Muscle layer of duodenum (tissue), 2 donors: Measurements from ENCODE around the gene KANSL1.

Experiments used
- H3K27ac ChIP-seq: one replicate; pipeline ENCODE4 v1.7.0; 2013; ENCODE audit warnings: mild to moderate bottlenecking, low read length
- H3K27me3 ChIP-seq: one replicate; pipeline ENCODE4 v1.7.0; 2013; ENCODE audit warnings: low read depth, mild to moderate bottlenecking, control low read depth, low read length
- H3K36me3 ChIP-seq, 2 donors: one replicate each; pipeline ENCODE4 v1.7.0; 2013; ENCODE audit warnings: low read length in 2 of 2, control low read depth in 1 of 2, mild to moderate bottlenecking in 1 of 2; ENCODE audit not compliant: insufficient read depth in 2 of 2, control insufficient read depth in 1 of 2
- H3K4me1 ChIP-seq, 2 donors: one replicate each; pipeline ENCODE4 v1.7.0; 2013; ENCODE audit warnings: low read length in 2 of 2, mild to moderate bottlenecking in 2 of 2, control low read depth in 1 of 2, moderate library complexity in 1 of 2; ENCODE audit not compliant: insufficient read depth in 2 of 2, control insufficient read depth in 1 of 2
- H3K4me3 ChIP-seq, 2 donors: one replicate each; pipeline ENCODE4 v1.7.0; 2013; ENCODE audit warnings: low read length in 2 of 2, low read depth in 1 of 2, mild to moderate bottlenecking in 1 of 2
- H3K9me3 ChIP-seq, 2 donors: one replicate each; pipeline ENCODE4 v1.7.0; 2013; ENCODE audit warnings: low read length in 2 of 2, control low read depth in 1 of 2, mild to moderate bottlenecking in 1 of 2; ENCODE audit not compliant: control insufficient read depth in 1 of 2
- donor health status: healthy.

Gene KANSL1

GRCh38 chr17:46044286-46044928 lies 148.8 kb downstream of the KANSL1 start:
- Histone ChIP-seq H3K27ac (peak overlapping the region; percentile 62), H3K27me3 (no peaks in the 10 kb centered on the region), H3K9me3 (no peaks in the 10 kb centered on the region), H3K36me3 (peaks cover 24 to 26% of the 10 kb centered on the region in 2 donors), H3K4me1 (peaks cover 16 to 18% of the 10 kb centered on the region in 2 donors), H3K4me3 (no peak overlapping the region)

GRCh38 chr17:46043606-46044005 lies 149.6 kb downstream of the KANSL1 start:
- Histone ChIP-seq H3K36me3 (peaks cover 30 to 32% of the 10 kb centered on the region in 2 donors), H3K27ac (peak overlapping the region; percentile 62), H3K4me3 (no peak overlapping the region), H3K4me1 (peaks cover 18 to 21% of the 10 kb centered on the region in 2 donors), H3K9me3 (no peaks in the 10 kb centered on the region), H3K27me3 (no peaks in the 10 kb centered on the region)

- Histone ChIP-seq H3K4me3 (no peak overlapping the region), H3K4me1 (peaks cover 18 to 21% of the 10 kb centered on the region in 2 donors), H3K27me3 (no peaks in the 10 kb centered on the region), H3K27ac (no peak overlapping the region), H3K9me3 (no peaks in the 10 kb centered on the region), H3K36me3 (peaks cover 30 to 36% of the 10 kb centered on the region in 2 donors)
These were observed 150.3 kb downstream of the KANSL1 start for GRCh38 chr17:46042925-46043324.

GRCh38 chr17:46042246-46042645 lies 151.0 kb downstream of the KANSL1 start:
- peaks cover 31 to 43% of the 10 kb centered on the region in 2 donors for H3K36me3 ChIP-seq
- peaks cover 18 to 21% of the 10 kb centered on the region in 2 donors for H3K4me1 ChIP-seq
- H3K27ac ChIP-seq: no peak overlapping the region
- no peak overlapping the region for H3K4me3 ChIP-seq
- H3K27me3 ChIP-seq: no peaks in the 10 kb centered on the region
- H3K9me3 ChIP-seq: no peaks in the 10 kb centered on the region

GRCh38 chr17:46039592-46040186 lies 153.5 kb downstream of the KANSL1 start:
- H3K4me3 ChIP-seq: no peak overlapping the region
- H3K27ac ChIP-seq: no peak overlapping the region
- peaks cover 48 to 53% of the 10 kb centered on the region in 2 donors for H3K36me3 ChIP-seq
- peaks cover 18 to 35% of the 10 kb centered on the region in 2 donors for H3K4me1 ChIP-seq
- H3K9me3 ChIP-seq: no peaks in the 10 kb centered on the region
- no peaks in the 10 kb centered on the region for H3K27me3 ChIP-seq

GRCh38 chr17:46038937-46039336 lies 154.3 kb downstream of the KANSL1 start:
- Histone ChIP-seq H3K27me3 (no peaks in the 10 kb centered on the region), H3K9me3 (no peaks in the 10 kb centered on the region), H3K4me3 (no peak overlapping the region), H3K36me3 (peaks cover 55 to 61% of the 10 kb centered on the region in 2 donors), H3K4me1 (peaks cover 15 to 32% of the 10 kb centered on the region in 2 donors), H3K27ac (no peak overlapping the region)

- Histone ChIP-seq H3K27ac (no peak overlapping the region), H3K9me3 (no peaks in the 10 kb centered on the region), H3K27me3 (no peaks in the 10 kb centered on the region), H3K4me1 (peaks cover 9 to 32% of the 10 kb centered on the region in 2 donors), H3K4me3 (no peak overlapping the region), H3K36me3 (peaks cover 60 to 66% of the 10 kb centered on the region in 2 donors)
These were observed 154.8 kb downstream of the KANSL1 start for GRCh38 chr17:46038414-46038813.

GRCh38 chr17:46037722-46038255 lies 155.4 kb downstream of the KANSL1 start:
- no peak overlapping the region for H3K27ac ChIP-seq
- H3K27me3 ChIP-seq: no peaks in the 10 kb centered on the region
- H3K36me3 ChIP-seq: peaks cover 66 to 72% of the 10 kb centered on the region in 2 donors

GRCh38 chr17:46036491-46036890 lies 156.7 kb downstream of the KANSL1 start:
- Histone ChIP-seq H3K4me3 (no peak overlapping the region), H3K27me3 (no peaks in the 10 kb centered on the region), H3K4me1 (peaks cover 0 to 28% of the 10 kb centered on the region in 2 donors), H3K27ac (no peak overlapping the region), H3K9me3 (no peaks in the 10 kb centered on the region), H3K36me3 (peaks cover 79 to 85% of the 10 kb centered on the region in 2 donors)

More at GRCh38 chr17:46037722-46038255, 155.4 kb downstream of the KANSL1 start:
- no peaks in the 10 kb centered on the region for H3K9me3 ChIP-seq
- no peak overlapping the region for H3K4me3 ChIP-seq
- peaks cover 3 to 28% of the 10 kb centered on the region in 2 donors for H3K4me1 ChIP-seq

- Histone ChIP-seq H3K27me3 (no peaks in the 10 kb centered on the region), H3K4me1 (peaks cover 0 to 28% of the 10 kb centered on the region in 2 donors), H3K4me3 (no peak overlapping the region), H3K27ac (no peak overlapping the region), H3K36me3 (peaks cover 91 to 92% of the 10 kb centered on the region in 2 donors), H3K9me3 (no peaks in the 10 kb centered on the region)
These were observed 158.0 kb downstream of the KANSL1 start for GRCh38 chr17:46035112-46035818.

GRCh38 chr17:46033392-46033791 lies 159.8 kb downstream of the KANSL1 start:
- H3K36me3 ChIP-seq: peaks cover 75 to 77% of the 10 kb centered on the region in 2 donors
- H3K4me1 ChIP-seq: peaks cover 0 to 17% of the 10 kb centered on the region in 2 donors
- H3K27me3 ChIP-seq: no peaks in the 10 kb centered on the region
- no peaks in the 10 kb centered on the region for H3K9me3 ChIP-seq
- no peak overlapping the region for H3K27ac ChIP-seq
- H3K4me3 ChIP-seq: no peak overlapping the region
